COLO829 (cell line): ENCODE data around the gene PARVA.
"Not testable (repeated sequence)": the region's sequence is repeated elsewhere in the genome, so short reads cannot be mapped to it uniquely, and the experiment has no call there.

Experiments used
- DNase-seq: peaks from one replicate; pipeline ENCODE4 v3.0.0; 2012; ENCODE audit warnings: low spot score

PARVA gene, protein sequence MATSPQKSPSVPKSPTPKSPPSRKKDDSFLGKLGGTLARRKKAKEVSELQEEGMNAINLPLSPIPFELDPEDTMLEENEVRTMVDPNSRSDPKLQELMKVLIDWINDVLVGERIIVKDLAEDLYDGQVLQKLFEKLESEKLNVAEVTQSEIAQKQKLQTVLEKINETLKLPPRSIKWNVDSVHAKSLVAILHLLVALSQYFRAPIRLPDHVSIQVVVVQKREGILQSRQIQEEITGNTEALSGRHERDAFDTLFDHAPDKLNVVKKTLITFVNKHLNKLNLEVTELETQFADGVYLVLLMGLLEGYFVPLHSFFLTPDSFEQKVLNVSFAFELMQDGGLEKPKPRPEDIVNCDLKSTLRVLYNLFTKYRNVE

DNA sequence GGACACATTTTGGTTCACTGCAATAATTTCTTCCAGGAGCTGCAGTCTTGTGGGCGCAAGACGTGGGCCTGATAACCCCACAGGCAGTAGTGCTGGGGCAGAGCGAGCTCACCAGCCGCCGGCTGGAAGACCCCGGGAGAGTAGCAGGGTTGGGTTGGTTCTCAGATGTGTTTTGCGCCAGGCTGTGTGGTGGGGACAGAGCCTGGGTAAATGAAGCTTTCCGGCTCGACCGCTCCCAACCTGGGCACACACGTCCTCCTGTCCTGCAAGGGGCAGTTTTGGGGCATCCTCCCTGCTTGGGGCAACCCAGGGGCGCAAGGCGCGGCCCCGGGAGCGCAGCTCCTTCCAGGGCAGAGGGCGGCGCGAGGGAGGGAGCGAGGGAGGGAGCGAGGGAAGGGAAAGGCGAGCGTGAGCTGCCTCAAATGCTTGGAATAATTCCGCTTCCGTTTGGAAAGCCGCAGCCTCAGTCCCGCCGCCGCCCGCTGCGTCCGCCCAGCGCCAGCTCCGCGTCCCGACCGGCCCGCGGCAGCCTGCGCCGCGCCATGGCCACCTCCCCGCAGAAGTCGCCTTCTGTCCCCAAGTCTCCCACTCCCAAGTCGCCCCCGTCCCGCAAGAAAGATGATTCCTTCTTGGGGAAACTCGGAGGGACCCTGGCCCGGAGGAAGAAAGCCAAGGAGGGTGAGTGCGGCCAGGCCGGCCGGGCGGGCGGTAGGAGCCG lies at the start of gene PARVA:
PARVA (plus strand) TSS at position 466 of the 718 bp plus-strand sequence; CDS start at position 543, 77 bp downstream.
- no peak for DNase-seq

DNA sequence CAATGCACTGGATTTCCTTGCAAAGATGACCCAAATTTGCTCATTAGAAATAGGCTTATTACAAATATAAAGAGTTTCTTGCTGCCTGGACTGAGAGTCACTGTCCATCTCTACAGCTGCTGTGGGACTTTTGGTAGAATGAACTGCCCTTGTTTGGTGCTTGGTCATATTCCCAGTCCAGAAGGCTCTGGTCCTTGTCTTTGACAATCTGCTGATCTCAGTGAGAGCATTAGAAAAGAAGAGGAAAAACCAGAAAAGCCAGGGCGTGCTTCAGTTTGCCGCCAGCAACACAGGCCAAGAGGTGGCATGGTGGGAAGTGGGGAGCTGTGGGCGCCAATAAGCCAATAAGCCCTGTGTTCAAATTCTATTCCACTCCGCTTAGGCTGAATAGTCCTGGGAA lies 48.2 kb upstream of the PARVA start:
- no peak for DNase-seq

DNA sequence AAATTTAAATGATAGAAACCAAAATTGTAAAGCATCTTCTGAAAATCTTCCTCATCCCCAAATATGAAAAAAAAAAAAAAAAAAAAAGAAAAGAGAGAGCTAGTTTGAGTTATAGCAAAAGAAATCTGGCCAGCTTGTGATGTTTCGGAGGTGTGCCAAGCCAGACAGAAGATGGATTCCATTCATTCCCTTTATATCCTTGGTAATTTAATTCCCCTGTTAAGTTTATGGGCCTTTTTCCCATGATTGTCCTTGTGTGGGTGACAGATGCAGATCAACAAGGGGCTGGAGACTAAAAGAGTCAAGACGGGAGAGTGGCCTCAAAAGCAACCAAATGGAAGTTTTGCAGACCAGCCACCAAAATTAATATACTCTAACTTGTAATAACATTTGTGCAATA lies 47.6 kb upstream of the PARVA start:
- DNase-seq, result peak; percentile 8

DNA sequence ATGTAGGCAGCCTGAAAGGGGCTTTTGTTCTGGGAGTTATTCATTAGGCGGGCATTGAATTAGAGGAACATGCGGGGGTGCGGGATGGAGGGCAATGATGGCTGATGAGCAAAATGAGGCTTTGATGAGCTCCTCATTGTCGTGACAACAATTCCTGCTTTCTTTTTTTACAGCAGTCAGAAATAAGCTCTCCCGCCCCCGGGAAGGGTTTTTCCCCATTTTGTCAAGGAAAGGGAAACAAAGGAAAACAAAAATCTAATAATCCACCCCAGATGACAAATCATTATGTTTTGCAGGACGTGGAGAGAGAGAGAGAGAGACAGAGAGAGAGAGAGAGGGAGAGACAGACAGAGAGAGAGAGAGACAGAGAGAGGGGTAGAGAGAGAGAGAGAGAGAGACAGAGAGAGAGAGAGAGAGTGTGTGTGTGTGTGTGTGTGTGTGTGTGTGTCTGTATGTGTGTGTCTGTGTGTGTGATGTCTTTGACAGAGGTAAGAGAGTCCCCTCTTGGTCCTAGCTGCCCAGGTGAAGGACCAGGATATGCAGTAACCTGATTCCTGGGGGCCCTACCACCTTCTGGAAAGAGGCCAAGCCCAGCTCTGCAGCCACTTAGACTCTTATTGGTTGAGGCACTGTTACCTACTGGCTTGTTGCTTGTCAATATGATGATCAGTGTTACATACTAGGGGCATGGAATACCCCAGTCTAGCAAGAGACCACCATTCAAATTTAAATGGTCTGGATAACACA lies 46.7 kb upstream of the PARVA start:
- DNase-seq, result peak; percentile 79

DNA sequence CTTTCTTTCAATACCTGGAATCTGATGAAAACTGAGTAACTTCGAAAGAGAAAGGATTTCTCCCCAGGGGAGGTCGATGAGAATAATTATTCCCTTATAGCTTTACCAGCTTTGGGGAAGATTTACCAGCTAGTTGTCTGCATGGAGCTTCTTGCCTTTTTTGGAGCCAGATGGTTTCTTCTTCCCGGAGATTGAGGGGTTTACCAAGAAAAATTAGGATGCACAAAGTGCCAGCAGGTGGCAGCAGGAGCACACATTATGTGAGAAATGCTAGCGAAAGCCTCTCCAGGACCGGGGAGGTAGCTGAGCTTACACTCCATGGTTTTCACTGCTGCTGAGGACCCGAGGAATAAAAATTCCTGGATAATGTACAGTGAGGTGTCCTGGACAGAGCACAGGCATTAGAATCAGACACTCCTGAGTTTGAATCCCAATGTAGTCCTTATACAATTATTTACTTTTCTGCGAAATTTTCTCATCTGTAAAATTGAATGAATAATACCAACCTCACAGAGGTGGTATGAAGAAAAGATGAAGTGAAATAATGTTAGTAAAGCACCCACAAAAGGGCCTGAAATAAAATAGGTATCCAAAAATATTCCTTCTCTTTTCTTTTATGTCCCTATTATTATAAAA lies 46.0 kb upstream of the PARVA start:
- peak; percentile 57 for DNase-seq

DNA sequence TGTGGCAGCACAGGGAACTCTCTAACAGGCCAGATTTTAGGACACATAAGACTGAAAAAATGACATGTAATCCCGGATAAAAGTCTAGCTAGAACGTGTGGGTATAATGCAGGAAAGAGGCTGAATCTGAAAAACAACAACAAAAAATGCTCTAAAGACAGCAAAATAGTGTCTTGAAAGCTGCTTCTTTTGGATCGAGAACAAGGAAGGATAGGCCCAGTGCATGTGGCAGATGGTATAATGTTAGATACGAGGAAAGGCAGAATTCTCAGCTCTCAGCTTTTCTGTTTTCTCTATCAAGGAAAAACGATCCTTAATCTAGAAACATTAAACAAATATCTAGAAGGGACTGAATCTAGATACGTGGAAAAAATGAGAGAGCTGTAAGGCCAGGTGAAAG lies 33.8 kb upstream of the PARVA start:
- DNase-seq, result no peak

DNA sequence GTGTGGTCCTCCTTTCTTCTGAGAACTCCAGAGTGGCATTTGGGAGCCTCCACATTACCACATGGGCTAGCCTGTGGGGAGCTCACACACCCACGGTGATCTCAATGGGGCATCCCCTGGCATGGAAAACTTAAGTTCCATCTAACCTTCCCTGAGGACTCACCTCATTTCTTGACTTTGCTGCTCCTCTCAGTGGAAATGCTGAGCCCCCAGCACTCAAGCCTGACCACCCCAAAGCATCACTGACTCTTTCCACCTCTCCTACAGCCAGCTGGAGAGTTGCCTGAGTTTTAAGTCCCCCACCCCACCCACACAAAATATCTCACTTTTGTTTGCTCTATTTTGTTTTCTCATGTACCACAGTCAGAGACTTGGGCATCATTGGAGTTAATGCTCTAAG lies 23.8 kb upstream of the PARVA start:
- no peak for DNase-seq

DNA sequence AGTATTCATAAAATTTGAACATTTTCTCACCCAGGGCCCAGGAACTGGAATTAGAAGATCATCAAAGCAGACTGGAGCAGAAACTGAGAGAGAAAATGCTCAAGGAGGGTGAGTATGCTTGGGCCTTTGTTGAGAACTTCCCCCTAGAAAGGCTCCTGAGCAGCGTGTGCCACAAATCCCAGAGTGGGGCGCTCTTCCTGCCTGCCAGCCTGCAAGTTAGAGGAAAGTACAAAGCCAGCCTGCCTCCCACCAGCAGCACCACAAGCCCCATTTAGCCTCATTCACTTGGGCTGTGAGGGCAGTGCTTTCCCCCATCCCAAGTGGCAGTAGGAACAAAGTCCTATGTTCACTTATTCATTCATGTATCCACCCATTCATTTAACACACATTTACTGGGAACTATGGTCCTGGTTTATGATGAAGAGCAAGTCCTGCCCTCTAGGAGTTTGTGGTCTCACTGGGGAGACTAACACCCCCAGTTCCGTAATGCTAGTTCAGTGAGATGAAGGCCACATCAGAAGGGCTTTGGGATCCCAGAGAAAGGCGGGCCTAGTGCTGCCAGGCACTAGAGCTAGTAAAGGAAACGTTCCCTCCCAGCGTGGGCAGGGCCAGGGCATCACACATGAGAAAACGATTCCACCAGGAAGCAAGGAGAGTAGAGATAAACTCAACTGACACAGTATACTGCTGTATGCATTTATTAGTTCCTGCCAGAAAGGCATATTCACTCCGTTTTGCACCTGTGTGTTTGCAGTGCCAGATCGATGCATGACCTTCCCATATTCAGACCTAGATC lies 22.4 kb upstream of the PARVA start:
- DNase-seq, result no peak

DNA sequence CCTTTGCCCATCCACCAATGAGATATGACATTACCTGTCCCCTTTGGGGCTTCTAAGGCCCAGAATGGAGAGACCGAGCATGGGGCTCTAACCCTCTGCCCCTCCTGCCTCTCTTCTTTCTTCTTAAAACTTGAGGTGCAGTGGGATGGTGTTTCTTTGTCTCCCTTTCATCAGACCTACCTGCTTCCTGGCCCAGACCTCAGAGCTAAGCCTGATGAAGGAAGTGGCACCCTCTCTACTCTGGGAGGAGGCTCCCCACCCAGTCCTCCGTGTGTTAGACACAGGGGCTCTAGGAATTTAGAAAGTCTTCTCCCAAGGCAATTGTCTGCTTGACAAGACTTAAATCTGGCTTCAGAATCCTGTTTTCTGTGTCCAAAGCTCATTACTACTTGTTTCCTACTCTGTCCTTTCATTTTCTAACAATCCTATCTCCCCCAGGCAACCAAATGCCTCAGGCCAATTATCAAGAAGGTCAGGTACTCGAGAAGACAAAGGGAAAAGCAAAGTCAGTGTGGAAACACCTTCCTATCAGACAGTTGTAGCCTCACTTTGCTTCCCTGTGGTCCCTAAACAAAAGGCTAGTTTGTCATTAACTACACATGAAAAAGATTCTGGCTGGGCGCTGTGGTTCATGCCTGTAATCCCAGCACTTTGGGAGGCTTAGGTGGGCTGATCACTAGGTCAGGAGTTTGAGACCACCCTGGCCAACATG lies 20.3 kb upstream of the PARVA start:
- DNase-seq, result no peak

DNA sequence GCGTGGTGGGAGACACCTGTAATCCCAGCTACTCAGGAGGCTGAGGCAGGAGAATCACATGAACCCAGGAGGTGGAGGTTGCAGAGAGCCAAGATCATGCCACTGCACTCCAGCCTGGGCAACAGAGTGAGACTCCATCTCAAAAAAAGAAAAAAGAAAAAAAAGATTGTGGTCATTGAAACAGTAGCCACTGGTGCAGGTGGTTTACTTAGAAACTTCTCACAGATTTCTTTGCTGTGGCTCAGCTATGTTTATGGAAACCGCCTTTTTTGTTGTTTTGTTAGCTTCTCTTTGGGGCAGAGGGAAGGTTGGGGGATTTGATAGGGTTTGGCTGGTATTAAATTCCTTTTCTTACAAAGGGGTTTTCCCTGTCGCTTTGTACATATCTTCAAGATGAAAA lies 19.7 kb upstream of the PARVA start:
- DNase-seq, result not testable (repeated sequence)

DNA sequence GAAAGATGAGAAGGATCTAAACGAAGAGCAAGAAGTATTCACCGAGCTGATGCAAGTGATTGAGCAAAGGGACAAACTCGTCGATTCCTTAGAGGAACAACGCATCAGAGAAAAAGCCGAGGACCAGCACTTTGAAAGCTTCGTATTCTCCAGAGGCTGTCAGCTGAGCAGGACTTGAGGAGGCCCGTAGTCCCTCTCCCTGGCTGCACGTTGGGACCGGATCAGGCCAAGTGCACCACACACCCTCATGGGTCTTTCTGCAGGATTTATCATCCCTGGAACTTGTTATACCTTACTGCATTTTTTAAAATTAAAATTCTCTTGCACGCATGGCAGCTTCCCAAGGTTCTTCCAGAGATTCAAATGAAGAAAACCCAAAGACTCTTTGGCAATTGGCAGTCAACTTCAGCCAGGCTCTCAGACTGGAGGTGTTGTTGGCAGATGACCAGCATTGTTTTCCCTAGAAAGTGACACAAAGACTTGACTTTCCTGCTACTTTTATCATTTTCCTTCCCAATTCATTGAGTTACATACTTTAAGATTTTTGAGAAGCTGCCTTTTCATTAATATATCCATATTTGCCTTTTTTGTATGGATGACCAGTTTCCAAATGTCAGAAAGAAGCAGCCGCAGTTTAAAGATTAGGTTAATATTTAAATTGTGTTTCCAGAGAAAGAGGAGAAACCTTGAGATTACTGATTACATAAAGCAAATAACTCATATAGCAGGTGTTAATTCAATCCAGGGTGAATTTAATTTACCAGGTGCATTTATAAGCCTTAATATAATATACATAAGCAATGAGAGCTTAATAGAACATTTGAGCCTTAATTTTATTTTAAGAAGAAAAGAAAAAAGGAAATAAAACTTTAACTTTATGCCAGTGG lies 18.8 kb upstream of the PARVA start:
- no peak for DNase-seq

DNA sequence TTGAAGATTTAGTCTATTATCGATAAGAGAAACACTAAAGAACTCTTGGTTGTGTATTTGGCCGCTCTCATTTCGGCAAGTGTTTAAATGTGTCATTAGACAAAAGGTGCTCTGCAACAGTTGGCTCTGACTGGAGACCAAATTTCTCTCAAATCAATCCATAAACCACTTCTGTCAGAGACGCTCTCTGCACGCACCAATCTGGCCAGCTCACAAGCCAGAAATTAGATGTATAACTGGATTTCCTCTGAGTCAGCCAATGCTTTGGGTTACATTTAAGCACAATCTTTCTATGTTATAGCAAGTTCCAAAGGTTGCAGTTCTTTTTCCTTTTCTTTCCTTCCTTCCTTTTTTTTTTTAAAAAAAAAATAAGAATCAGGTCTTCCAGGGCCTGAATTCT lies 17.6 kb upstream of the PARVA start:
- no peak for DNase-seq

DNA sequence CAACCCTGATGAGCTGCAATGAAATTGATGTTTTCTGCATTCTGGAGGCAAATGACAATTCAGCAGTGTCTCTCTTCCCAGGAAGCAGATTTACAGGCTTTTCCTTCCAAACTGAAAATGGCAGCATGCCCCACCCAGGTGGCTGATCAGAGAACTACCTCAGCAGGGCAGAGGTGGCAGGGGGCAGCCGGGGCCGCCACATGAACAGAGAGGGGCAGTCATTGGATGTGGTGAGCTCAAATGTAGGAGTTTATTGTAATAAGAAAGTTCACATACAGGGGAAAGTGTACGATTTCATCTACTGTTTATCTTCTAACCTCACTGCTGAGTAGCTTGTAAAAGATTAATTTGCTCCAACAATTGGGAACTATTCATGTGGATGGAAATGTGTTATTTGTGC lies 15.7 kb upstream of the PARVA start:
- DNase-seq, result no peak

DNA sequence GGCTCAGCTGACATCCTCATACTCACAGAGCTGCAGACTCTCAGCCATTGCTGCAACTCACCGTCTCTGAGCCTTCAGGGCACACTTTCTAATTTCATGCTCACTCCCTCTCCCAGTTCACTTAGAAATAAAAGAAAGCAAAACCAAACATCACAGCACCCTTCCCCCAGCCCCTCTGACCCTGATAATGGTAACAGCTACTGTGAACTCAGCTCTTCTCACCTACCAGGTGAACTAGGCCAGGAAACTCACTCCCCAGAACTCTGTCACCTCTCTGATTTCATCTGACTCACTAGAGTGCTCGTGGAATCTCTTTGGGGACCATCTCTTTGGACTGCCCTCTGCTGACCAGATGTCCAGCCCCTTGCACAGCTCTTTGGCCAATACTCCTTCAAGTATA lies 14.5 kb upstream of the PARVA start:
- DNase-seq, result no peak

DNA sequence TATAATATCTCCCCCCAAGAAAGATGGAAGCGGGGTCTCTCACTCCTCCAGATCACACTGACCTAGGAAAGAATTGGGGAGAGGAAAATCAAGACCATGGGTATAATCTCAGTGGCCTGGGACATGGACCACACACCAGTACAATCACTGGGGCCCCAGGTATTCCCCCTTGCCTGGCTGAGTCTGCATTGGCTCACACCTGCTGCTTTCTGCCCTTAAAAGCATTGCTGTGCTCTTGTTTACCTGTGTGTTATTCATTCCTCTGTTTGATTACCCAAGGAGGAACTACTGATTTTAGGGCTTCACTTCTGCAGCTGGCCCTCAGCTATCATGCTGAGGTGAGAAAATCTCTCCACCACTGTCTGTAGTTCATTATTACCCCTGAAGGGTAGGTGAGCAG lies 14.0 kb upstream of the PARVA start:
- no peak for DNase-seq

DNA sequence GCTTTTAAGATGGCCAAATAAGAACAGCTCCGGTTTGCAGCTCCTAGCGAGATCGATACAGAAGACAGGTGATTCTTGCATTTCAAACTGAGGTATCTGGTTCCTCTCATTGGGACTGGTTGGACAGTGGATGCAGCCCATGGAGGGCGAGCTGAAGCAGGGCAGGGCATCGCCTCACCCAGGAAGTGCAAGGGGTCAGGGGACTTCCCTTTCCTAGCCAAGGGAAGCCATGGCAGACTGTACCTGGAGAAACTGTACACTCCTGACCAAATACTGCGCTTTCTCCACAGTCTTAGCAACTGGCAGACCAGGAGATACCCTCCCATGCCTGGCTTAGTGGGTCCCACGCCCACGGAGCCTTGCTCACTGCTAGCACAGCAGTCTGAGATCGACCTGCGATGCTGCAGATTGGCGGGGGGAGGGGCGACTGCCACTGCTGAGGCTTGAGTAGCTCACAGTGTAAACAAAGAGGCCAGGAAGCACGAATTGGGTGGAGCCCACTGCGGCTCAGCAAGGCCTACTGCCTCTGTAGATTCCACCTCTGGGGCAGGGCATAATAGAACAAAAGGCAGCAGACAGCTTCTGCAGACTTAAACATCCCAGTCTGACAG lies 11.3 kb upstream of the PARVA start:
- not testable (repeated sequence) for DNase-seq

DNA sequence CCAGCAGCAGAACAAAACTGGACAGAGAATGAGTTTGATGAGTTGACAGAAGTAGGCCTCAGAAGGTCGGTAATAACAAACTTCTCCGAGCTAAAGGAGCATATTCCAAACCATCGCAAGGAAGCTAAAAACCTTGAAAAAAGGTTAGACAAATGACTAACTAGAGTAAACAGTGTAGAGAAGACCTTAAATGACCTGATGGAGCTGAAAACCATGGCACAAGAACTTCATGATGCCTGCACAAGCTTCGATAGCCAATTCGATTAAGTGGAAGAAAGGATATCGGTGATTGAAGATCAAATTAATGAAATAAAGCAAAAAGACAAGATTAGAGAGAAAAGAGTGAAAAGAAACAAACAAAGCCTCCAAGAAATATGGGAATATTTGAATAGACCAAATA lies 10.3 kb upstream of the PARVA start:
- DNase-seq, result not testable (repeated sequence)

DNA sequence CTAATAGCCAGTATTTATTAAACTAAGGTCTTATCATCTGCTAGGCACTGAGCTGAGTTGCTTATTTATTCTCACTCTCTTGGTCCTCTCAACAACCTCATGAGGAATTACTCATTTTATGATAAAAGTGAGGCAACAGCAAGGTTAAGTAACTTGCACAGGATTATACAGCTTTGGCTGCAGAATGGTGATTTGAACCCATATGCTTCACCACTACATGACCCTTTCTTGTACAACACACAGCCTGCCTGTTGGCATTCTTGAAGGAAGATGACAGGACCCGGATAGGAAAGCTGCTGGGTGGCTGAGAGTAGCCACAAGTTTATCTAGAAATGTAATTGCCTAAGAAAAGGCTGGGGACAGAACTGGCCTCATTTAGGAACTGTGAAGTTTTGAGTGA lies 5.3 kb upstream of the PARVA start:
- DNase-seq, result no peak

DNA sequence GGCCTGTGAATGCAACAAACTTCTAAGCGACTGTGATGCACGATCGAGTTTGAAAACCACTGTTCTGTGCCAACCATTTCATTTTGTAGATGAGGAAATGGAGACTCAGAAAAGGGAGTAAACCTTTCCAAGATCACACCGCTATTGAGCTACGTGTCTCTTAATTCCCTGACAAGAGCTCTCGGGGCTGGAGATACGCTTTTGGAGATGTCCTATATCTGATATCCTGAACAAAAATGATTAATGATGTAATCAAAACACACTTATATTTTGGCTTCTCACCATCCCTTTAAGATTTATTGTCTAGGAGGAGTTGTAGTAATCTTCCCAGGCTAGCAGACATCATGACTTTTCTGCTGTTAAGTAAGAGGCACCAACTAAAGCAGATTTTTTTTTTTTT lies 1.7 kb upstream of the PARVA start:
- DNase-seq, result no peak
